GM19397 (cell line): ENCODE data around the gene OPHN1.
"Not testable (repeated sequence)": the region's sequence is repeated elsewhere in the genome, so short reads cannot be mapped to it uniquely, and the experiment has no call there.

Experiments
- ATAC-seq: cut with Tn5 transposase; IDR thresholded peaks from one replicate; pipeline ENCODE4 v1.9.1; 2021; ENCODE audit warnings: mild to moderate bottlenecking, moderate library complexity; ENCODE audit not compliant: unreplicated experiment

OPHN1 gene

GRCh38 chrX:68369559-68369958, 63.7 kb downstream of the OPHN1 start:
- ATAC-seq, result no peak

- no peak for ATAC-seq
Observed at GRCh38 chrX:68365341-68365740, 68.0 kb downstream of the OPHN1 start.

- ATAC-seq, result no peak
Observed at GRCh38 chrX:68363984-68364383, 69.3 kb downstream of the OPHN1 start.

DNA sequence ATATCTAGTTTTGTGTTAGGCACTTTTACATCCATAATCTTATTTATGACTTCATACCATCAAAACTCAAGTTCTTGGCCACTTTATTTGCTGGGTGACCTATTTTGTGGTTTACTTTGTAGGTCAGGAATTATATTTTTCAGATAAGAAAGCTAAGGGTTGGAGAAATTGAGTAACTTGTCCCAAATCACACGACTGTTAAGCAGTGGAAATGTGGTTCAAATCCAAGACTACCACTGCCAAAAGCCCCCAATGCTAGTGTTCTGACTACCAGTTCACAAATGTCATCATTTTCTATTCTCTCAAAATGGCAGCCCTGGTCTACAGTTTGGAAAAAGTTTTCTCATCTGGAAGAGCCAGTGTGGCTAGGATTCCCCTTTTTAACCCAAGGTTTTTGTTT, 74.6 kb downstream of the OPHN1 start:
- ATAC-seq, result no peak

- ATAC-seq, result no peak
Observed at GRCh38 chrX:68355629-68355920, 77.7 kb downstream of the OPHN1 start.

GRCh38 chrX:68354879-68355628, 78.2 kb downstream of the OPHN1 start:
- no peak for ATAC-seq

DNA sequence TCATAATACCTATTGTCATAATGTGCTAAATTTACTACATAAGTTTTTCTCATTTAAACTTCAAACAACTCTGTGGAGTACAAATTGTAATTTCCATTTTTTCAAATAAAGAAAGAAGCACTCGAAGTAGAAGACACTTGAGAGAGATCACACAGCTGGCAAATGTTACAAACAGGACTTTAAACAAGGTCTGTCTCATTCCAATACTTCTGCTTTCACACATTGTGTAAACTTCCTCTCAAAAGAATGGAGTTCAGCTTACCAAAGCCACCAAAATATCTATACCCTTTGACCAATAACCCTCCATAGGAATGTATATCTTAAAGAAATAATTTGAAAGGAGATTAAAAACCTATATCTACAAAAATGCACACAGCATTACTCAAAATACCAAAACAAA, 88.3 kb downstream of the OPHN1 start:
- no peak for ATAC-seq

- no peak for ATAC-seq
Observed at GRCh38 chrX:68343551-68343950, 89.7 kb downstream of the OPHN1 start.

DNA sequence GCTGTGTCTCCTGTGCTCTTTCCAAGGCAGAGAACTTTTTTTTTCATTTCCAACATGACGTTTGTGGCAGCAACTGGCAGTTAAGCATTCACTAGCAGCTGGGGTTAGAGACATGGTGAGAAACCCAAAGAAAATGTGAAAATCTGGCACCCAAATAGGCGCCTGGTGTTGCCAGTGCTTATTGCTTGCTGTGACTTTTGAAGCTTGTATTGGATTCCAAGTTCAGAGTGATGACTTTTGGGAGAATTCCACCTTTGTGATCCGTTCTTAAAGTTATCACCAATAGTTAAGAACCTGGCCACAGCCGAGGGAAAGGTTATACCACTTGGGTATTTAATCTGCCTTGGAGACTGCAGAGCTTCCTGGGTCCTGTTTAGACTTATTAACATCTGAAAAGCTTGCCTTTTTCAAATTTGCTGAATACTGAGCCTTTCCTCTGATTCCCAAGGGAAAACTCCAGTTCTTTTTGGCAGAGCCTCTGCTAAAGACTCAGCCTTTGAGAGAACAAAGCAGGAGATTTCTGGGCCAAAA, 101.0 kb downstream of the OPHN1 start:
- no peak for ATAC-seq

GRCh38 chrX:68326841-68327240, 106.5 kb downstream of the OPHN1 start:
- ATAC-seq, result not testable (repeated sequence)

DNA sequence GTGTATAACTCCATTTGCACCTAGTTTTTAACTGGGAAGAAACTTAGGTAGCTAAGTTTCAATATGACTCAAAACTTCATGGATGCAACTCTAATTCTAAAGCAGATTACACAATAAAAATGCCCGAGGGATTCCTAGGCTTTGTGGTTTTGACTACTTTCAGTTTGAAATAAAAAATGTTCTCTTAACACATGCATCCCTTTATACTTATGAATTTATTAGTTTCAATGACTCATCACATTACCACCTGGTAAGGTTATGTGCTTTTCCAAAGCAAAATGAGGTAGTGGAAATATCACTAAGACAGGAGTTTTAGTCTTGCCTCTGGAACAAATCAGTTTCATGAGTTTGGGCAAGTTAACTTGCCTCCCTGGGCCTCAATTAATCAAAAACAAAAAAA, 125.5 kb downstream of the OPHN1 start:
- ATAC-seq, result no peak

DNA sequence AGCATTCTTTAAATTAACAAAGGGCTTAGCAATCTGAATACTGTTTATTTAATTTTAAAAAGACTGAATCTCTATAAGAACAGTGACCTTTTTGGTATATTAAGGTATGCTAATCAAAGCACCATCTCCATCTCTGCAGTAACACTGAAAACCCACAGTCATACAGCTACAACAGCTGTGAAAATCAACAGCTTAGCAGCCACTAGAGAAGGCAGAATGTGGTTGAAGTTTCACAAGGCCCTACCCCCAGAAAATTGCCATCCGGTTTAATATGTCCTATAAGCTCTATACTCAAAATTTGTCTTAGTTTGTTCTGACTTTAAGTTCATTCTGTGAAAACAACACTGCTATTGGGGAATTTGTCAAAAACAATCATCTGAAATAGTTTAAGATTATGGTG, 128.7 kb downstream of the OPHN1 start:
- no peak for ATAC-seq

DNA sequence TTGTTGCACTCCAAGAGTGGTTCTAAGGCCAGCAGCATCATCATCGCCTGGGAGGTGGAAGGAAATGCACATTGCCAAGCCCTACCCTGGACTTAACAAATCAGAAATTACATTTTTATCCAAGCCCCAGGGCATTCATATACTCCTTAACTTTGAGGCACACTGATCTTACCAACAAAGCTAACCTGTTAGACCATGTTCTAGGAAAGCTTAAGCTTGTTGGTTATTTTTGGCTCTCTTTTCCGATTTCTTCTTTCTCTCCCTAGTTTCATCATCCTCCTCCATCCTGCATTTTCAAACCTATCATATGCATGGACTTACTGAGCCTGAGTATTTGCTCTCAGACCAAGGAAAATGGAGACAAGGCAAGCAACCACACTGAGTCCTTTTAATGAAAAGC, 133.4 kb downstream of the OPHN1 start:
- ATAC-seq, result no peak

DNA sequence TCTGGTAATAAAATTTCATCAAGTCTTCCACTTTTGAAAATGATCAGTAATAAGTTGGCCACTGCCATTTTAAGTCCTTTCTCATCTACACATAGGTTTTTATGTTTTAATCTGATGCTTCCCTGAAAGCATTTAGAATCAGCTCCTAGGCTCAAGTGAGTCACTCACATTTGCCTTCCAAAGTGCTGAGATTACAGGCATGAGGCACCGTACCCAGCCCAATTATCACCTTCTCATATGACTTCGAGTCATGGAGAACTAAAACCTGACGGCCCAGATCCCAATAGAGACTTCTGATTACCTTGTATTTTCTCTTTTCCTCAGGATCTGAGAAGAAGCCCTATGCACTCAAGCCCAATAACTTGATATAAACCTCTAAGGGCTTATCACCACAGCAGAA, 140.8 kb downstream of the OPHN1 start:
- no peak for ATAC-seq

DNA sequence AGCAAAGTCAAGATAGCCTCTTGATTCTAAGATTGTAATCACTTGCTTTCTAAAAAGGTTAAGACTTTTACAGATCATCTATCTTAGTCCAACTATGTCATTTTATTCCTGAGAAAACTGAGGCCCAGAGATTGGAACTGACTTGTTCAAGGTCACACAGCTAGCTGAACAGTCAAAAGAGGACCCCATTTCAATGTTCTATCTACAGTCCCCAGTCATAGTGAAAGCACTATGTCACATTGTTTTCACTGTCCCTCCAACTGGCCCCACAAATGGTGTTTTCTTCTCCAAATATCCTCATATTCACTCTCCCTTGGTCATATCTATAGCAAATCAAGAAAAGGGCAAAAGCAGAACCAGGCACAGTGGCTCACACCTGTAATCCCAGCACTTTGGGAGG, 145.2 kb downstream of the OPHN1 start:
- ATAC-seq, result no peak

DNA sequence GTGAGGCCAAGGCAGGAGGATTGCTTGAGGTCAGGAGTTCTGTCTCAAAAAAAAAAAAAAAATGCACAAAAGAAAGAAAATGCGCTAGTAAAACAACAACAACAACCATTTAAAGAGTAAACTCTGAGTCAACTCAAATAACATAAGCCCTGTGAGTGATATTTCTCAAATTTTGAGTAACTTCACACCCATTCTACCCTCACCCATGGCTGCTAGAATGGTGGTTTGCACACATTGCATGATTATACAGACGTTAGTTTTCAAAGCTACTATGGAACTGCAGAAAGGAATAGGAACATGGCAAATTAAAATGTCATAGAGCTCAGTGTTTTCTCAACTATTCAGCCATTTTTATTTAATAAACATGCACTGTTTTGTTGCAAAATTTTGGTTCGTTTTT, 145.9 kb downstream of the OPHN1 start:
- ATAC-seq, result no peak

DNA sequence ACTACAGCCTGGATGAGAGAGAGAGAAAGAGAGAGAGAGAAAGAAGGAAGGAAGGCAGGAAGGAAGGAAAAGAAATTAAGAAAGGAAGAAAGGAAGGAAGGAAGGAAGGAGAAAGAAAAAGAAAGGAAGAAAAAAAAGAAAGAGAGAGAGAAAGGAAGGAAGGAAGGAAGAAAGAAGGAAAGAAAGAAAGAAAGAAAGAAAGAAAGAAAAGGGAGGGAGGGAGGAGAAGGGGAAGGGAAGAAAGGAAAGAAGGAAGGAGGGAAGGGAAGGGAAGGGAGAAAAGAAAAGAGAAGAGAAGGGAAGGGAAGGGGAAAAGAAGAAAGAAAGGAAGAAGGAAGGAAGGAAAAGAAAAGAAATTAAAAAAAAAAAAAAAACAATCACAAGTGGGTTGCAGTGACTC, 146.3 kb downstream of the OPHN1 start:
- no peak for ATAC-seq

DNA sequence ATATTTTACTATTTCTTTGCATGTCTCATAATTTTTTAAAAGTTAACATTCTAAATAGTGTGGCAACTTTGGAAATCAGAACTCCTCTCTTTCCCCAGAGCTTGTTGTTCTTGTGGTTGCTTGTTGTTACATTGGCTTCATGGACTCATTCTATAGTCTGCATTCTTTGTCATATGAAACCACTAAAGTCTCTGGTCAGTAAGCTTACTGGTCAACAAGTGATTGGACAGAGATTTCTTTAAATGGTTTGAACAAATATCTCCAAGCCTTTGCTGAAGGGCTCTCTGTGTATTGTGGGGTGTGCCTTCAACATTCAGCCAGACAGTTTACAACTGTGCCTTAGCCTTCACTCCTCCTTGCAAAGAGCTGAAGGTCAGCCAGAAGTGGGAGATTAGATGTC, 147.2 kb downstream of the OPHN1 start:
- no peak for ATAC-seq

GRCh38 chrX:68284281-68284904, 148.9 kb downstream of the OPHN1 start:
- no peak for ATAC-seq

DNA sequence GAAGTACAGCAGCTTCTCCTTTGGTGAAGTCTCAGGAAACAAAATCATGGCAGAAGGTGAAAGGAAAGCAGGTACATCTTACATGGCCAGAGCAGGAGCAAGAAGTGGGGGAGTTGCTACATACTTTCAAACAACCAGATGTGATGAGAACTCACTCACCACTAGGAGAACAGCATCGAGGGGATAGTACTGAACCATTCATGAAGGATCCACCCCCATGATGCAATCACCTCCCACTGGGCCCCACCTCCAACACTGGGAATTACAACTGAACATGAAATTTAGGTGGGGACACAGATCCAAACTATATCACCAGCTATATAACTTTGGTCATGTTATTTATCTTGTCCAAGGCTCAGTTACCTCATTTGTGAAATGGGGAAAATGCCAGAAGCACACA, 159.4 kb downstream of the OPHN1 start:
- ATAC-seq, result no peak

DNA sequence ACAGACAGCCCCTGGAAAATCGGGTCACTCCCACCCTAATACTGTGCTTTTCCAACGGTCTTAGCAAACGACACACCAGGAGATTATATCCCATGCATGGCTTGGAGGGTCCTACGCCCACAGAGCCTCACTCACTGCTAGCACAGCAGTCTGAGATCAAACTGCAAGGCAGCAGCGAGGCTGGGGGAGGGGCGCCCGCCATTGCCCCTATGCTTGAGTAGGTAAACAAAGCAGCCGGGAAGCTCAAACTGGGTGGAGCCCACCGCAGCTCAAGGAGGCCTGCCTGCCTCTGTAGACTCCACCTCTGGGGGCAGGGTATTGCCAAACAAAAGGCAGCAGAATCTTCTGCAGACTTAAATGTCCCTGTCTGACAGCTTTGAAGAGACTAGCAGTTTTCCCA, 168.5 kb downstream of the OPHN1 start:
- ATAC-seq, result not testable (repeated sequence)

DNA sequence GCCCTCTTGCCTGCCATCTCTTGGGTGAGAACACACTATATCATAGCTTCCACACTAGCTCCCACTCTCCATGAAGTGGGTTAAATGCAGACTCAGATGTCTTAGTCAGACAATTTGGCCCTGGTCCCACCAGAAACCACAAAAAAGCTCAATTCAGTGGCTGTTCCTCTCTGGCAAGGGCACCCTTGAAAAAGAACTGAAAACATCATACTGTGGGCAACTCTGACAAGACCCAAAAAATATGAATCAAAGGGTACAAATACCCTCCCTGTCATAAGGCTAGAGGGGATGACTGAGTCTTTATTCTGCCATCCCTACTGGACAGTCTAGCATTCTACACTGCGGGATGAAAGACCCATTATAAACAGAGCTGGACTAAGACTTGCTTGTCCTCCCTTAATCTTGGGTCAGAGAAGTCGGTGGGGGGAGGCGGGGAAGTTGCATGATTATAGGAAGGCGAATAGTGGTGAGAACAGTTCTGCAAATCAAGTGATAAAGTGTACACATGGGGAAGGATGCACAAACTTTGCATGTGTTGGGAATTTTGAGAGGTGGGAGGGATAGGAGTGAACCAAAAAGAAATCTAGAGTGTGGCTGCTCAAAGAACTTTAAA, 172.1 kb downstream of the OPHN1 start:
- ATAC-seq, result no peak
